SKM-1 treated with dmso at 0.1 percent for 144 hours (cell line): Measurements from ENCODE around the gene PDIA6.
"Not testable (repeated sequence)": the region's sequence is repeated elsewhere in the genome, so short reads cannot be mapped to it uniquely, and the experiment has no call there.

ENCODE experiments used
- DNase-seq: peaks from one replicate; lab custom pipeline; 2025; ENCODE audit not compliant: unreplicated experiment; lab: John Stamatoyannopoulos, UW

Gene PDIA6

DNA sequence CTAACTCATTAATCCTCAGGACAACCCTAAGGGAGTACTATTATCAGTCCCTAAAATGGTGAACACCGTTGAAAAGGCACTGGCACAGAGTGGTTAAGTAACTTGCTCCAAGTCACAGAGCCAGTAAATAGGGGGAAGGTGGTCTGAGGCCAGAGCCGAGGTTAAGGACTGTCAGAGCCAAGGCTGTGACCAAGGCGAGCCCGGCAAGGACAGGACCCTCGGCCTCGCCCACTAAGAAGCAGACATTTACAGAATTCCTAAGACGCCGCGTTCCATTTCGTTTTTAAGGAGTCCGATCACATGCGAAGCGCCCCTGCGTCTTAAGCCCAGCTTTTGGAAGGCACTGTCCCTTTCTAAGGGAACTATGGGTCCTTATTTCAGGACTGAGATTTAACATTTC lies 1.1 kb downstream of the PDIA6 start:
- no peak for DNase-seq

DNA sequence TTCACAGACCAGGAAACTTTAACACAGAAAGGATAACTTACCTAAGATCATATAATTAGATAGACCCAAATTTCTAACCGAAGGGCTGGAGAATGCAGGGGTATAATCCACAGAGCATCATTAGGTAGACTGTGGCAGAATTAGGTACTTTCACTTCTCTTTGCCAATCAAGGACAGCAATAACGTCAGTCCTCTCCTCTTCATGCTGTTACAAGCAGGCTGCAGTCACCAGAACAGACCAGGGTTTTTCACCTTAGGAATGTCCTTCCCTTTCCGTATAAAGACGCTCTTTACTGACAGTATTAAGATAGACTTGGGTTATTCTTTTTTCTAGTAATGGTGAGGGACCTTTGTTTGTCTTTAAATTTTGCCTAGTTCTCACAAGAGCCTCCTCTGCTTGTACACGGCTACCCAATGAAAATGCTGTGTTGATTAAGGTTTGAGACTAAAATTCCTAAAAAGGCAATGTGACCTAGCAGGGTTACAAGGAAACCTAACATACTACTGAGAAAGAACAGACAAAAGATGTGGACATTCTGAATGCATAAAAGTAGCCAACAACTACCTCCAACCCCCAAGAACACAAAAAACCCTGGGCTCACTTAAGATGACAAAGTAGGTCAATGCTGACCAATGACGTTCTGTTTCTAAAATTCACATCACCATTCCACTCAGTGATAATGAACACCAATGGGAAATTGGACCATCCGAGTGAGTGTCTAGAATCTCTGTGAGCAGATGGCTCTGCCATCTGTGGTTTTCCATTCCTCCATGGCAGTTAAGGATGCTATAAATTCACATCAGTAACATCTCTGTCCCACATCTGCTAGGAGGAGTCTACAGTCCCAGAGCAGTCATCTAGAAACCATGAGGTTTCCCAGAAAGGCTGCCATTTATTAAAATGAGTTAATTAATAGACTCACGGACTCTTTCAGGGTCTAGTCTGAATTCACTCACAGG lies 2.1 kb downstream of the PDIA6 start:
- DNase-seq, result no peak

GRCh38 chr2:10806543-10806942 lies 6.0 kb downstream of the PDIA6 start:
- no peak for DNase-seq

DNA sequence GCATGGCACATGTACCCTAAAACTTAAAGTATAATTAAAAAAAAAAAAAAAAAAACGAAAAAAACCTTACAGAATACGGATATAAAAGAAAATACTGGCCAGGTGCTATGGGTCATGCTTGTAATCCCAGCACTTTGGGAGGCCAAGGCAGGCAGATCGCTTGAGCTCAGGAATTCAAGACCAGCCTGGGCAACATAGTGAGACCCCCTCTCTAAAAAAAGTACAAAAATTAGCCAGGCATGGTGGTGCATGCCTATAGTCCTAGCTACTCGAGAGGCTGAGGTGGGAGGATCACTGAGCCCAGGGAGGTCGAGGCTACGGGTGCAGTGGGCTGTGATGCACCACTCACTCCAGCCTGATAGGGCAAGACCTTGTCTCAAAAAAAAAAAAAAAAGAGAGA lies 6.6 kb downstream of the PDIA6 start:
- DNase-seq, result not testable (repeated sequence)

- DNase-seq, result no peak
Measured at GRCh38 chr2:10802657-10803056, 9.9 kb downstream of the PDIA6 start.

GRCh38 chr2:10800163-10800562 lies 12.4 kb downstream of the PDIA6 start:
- DNase-seq, result no peak

- DNase-seq, result no peak
Measured at GRCh38 chr2:10798783-10799182, 13.8 kb downstream of the PDIA6 start.

GRCh38 chr2:10796703-10797102 lies 15.9 kb downstream of the PDIA6 start:
- no peak for DNase-seq

DNA sequence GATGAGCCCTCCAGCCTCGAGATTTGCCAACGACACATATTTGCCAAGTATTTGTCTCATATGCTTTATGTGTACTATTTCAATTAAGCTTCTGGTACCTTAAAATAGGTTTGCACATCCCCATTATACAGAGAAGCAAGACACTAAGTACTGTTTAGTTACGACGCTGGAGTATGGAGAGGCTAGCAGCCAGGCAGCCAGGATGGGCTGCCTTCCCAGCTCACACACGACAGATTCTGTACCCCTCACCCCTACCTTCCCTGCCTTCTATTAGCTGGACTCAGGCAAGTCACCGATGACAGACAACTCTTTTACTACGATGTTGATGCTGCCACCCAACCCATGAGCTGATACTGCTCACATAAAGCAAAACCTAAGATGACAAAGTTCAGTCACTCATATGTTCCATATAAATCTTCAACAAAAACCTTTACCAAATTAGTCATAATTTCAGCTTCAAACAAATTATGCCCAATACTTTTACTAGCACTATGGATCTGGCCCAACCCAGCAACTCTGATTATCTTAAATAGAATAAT lies 17.0 kb downstream of the PDIA6 start:
- no peak for DNase-seq

DNA sequence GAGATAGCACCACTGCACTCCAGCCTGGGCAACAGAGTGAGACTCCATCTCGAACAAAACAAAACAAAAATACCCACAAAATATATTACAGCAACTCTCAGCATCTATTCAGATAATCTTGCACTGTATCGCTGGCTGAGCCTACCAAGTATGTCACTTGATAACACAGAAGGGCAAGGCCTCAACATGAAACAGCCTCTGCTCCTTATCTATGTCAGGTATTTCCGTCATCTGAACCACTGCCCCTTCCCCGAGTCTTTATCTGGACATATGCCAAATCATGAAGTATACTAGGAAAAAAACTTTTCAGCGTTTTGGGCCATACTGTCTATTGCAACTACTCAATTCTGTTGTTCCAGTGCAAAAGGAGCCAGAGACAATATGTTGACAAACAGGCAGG lies 17.7 kb downstream of the PDIA6 start:
- no peak for DNase-seq

DNA sequence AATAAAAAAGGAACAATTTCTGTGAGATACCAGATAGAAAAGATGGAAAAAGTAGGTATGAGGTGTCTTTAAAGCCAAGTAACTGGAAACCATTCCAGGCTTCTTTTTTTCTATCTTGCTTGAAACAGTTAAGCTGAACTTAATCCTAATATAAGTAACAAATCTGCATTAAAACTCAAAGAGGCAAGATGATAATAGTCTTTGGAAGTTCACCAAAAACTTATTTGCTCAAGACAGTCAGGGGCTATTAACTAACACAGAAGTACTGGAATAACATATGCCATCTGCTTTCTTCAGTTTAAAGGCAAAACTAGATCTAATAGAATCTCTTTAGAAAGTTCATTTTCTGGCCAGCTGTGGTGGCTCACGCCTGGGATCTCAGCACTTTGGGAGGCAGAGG lies 18.8 kb downstream of the PDIA6 start:
- DNase-seq, result no peak

DNA sequence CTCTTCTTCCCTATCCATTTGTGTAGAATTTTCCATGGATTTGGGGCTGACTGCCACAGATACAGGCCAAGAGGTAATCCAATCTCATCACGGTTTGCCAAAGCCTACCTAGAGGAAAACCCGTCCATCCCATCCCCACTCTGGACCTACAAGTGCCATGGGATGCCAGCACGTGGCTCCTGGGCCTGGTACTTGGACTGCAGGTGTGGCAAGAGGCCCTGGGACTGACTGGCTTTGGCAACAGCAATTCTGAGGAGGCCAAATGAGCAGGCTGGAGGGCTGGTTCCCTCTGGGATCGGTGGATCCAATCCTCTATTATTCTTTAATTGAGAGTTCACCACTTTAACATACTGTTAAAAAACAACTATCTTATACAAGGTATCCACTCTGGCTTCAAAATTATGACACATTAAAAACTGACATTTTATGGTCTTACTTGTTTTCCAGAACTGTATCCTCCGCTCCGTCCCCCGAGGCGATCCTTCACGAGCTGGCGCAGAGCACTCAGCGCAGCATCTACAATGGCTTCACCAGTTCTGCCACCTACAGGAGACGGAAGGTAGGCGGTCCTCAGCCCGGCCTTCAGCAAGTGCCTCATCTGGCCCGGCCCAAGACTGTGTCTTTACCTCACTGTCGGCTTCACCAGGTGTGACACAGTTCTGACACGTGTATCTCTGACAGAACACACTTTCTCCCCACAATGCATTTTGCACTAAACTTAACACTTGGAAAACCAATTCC lies 19.8 kb downstream of the PDIA6 start:
- no peak for DNase-seq

DNA sequence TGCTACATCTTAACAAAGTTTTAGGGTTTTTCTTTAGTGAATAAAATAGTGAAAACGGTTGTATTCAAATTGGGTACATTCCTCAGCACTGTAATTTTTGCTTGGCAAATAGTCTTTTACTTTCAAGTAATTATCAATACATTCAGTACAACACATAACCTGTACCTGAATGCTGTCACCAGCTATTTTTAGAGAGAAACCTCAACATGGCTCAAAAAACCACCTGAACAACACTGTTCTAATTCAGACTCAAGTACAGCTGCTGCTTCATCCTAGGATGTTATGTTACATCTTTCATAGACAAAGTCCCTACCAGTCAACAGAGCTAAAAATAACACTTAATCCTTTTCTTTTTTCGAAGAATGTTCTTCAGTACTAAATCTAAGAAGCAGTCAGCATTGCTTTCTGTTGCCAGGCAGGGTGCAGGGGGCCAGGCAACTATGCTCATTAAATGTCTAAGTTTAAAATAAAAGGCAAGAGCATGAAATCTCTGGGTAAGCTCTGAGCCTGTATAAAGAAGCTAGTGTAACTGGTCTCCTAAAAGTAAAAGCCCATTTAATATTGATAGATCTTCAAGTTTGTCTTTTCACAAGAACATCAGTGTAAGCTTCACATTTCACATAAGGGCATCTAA lies 20.5 kb downstream of the PDIA6 start:
- DNase-seq, result no peak

- DNase-seq, result no peak
Measured at GRCh38 chr2:10790228-10790973, 22.2 kb downstream of the PDIA6 start.

- DNase-seq, result no peak
Measured at GRCh38 chr2:10788855-10789254, 23.7 kb downstream of the PDIA6 start.

DNA sequence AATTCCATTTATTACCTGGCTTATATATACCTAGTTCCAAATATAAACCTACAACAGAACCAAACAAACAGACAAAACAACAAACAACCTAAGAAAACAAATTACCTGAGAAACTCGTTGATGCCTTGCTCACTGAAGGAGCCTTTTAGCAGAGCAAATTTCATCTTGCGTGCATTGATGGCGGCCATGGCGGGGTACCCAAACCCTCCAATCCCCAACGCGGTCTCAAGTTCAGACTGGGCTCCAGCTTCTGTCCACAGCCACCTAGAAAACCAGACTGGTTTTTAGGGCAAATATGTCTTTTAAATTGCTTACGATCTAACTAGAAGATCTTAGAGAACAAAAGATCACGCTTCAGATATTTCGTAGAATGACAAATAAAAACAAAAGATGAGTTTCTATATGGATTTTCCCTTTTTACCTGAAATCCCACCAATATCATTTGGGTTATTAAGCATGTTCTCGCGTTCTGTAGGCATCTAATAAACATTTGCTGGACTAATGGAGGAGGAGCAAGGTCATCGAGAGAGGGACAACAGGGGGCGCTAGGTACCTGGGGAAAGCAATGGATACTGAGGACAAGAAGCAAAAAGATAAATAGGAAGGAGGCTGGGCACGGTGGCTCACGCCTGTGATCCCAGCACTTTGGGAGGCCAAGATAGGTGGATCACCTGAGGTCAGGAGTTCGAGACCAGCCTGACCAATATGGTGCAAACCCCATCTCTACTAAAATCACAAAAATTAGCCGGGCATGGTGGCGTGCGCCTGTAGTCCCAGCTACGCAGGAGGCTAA lies 25.2 kb downstream of the PDIA6 start:
- DNase-seq, result no peak

DNA sequence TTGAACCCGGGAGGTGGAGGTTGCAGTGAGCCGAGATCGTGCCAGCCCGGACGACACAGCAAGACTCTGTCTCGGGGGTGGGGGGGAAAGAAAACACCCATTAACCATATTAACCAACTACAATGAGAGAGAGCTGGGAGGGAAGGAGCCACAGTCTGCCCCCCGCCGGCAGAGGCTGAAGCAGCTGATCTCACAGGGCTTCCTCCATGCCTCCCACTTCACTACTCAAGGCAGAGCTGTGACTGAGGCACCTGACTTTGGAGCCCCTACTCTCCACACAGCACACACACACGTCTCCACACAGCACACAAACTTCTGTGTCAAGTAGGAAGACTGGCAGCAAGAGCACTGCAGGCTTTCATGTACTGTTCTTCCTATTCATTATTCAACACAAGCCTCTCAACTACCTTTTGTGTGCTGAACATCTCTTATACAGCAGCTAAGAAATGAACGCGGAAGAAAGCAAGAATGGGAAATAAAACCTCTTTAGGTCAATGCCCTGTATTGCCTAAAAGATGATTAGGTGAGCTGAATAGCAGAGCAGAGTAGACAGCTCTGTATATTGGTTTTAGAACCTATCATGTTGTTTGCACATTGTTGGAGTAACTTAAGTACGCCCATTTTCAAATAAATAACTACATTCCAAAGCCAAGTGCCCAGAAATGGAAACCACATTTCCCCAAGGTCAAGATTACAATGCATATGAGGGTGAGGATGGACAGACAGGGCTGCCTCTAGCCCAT lies 26.2 kb downstream of the PDIA6 start:
- DNase-seq, result no peak

GRCh38 chr2:10785260-10785659 lies 27.3 kb downstream of the PDIA6 start:
- no peak for DNase-seq

GRCh38 chr2:10784719-10785118 lies 27.9 kb downstream of the PDIA6 start:
- no peak for DNase-seq
